Caco-2 (cell line): Measurements from ENCODE around the gene GRK3. TPM values are rescaled to one million over a fixed set of nuclear protein-coding genes. Genes with fewer than 3 reads are reported as not detected.

Source experiments
- BruUV-seq: library from RNA; stranded (reverse); fragments of 400-500 nt; replicated peaks from 2 replicates; lab custom pipeline; 2021; lab: Mats Ljungman, UMichigan
- CTCF ChIA-PET: fragments of 300-600 bp; sonication (Branson Sonifier 250); formaldehyde crosslinking; loops from one replicate; lab custom pipeline; 2022; ENCODE audit warnings: antibody characterized with exemption; lab: Charles Lee
- POLR2A ChIA-PET: fragments of 300-600 bp; sonication (Branson Sonifier 250); formaldehyde crosslinking; loops from one replicate; lab custom pipeline; 2022; ENCODE audit warnings: antibody characterized with exemption; lab: Charles Lee
- DNase-seq, 2 experiments: peaks; one replicate each; pipeline versions ENCODE4 v3.0.0 to v3.0.0-alpha.2; 2020 to 2022
- H3K27me3 ChIP-seq: replicated peaks from 2 replicates; pipeline ENCODE4 v1.6.0; 2011; ENCODE audit warnings: low read length; ENCODE audit not compliant: control insufficient read depth, insufficient read depth
- H3K36me3 ChIP-seq: 2 replicates; pipeline ENCODE4 v1.5.1; 2011; ENCODE audit warnings: low read length; ENCODE audit not compliant: control insufficient read depth, insufficient read depth
- H3K4me1 ChIP-seq: fragments of 250-450 bp; sonication (Bioruptor Pico); 2 replicates; pipeline ENCODE4 v1.5.1; 2020; ENCODE audit warnings: mild to moderate bottlenecking
- H3K4me3 ChIP-seq: 2 replicates; pipeline ENCODE4 v1.5.1; 2011; ENCODE audit warnings: low read depth, mild to moderate bottlenecking, control low read depth, low read length
- H3K9me3 ChIP-seq: fragments of 250-450 bp; sonication (Bioruptor Pico); 2 replicates; pipeline ENCODE4 v1.5.1; 2020; ENCODE audit warnings: mild to moderate bottlenecking, moderate library complexity
- H3K27ac Mint-ChIP-seq: one replicate; pipeline ENCODE4 v1.8.0; 2022; ENCODE audit warnings: mixed read lengths; ENCODE audit not compliant: unreplicated experiment
- H3K27me3 Mint-ChIP-seq: one replicate; pipeline ENCODE4 v1.8.0; 2022; ENCODE audit warnings: mixed read lengths; ENCODE audit not compliant: insufficient read depth, unreplicated experiment
- H3K36me3 Mint-ChIP-seq: one replicate; pipeline ENCODE4 v1.8.0; 2022; ENCODE audit warnings: mild to moderate bottlenecking, mixed read lengths; ENCODE audit not compliant: insufficient read depth, unreplicated experiment
- H3K4me1 Mint-ChIP-seq: one replicate; pipeline ENCODE4 v1.8.0; 2022; ENCODE audit warnings: low read depth, mixed read lengths; ENCODE audit not compliant: unreplicated experiment
- H3K4me3 Mint-ChIP-seq: one replicate; pipeline ENCODE4 v1.8.0; 2022; ENCODE audit warnings: mild to moderate bottlenecking, moderate library complexity, mixed read lengths; ENCODE audit not compliant: unreplicated experiment
- H3K9me3 Mint-ChIP-seq: one replicate; pipeline ENCODE4 v1.8.0; 2022; ENCODE audit warnings: mixed read lengths; ENCODE audit not compliant: unreplicated experiment
- intact Hi-C: fragments of 100-400 bp; cut with micrococcal nuclease; formaldehyde crosslinking; loops from one replicate; pipeline ENCODE4 v1.10.0; 2022; ENCODE audit not compliant: unreplicated experiment
- total RNA-seq: library from RNA; stranded (reverse); gene quantifications from 2 replicates; pipeline ENCODE4 v1.2.3, GENCODE V29; 2022
- TF ChIP-seq, protein P1 (sequence below), 2 experiments: fragments of 200-600 bp in 1 of 2; IDR thresholded peaks; 1 replicate in 1 of 2; 2 replicates in 1 of 2; pipeline versions ENCODE4 v1.5.1 to v1.8.0; 2011 to 2022; ENCODE audit warnings: antibody characterized with exemption in 1 of 2, control low read depth in 1 of 2, inconsistent platforms in 1 of 2, low read depth in 1 of 2, low read length in 1 of 2, mild to moderate bottlenecking in 1 of 2, moderate library complexity in 1 of 2; ENCODE audit not compliant: insufficient read depth in 1 of 2, severe bottlenecking in 1 of 2, unreplicated experiment in 1 of 2

GRK3 gene
- total RNA-seq, 1 experiment from 2014 or later: 9.7 TPM

DNA sequence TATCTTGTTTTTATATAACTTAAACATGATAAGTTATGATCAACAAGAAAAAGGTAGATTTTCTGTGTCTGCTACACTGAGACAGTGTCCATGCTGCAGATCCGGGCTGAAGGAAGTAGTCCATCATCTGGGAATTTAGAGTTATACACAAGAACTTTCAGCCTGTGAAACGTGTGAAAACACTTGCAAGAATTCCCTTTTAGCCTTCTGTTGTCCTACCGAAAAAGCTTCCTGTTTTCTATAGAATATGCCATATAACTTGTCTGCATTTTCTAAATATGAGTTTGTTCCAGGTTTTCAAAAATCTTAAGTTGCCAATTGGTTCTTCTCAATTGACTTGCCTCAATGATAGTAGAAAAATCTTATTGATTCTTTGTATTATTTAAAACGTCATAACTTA, 113.2 kb downstream of the GRK3 start:
- DNase-seq: no peak
- H3K36me3 Mint-ChIP-seq: no peaks in the 10 kb centered on the region
- no peaks in the 10 kb centered on the region for H3K27me3 Mint-ChIP-seq
- TF ChIP-seq, protein P1, sequence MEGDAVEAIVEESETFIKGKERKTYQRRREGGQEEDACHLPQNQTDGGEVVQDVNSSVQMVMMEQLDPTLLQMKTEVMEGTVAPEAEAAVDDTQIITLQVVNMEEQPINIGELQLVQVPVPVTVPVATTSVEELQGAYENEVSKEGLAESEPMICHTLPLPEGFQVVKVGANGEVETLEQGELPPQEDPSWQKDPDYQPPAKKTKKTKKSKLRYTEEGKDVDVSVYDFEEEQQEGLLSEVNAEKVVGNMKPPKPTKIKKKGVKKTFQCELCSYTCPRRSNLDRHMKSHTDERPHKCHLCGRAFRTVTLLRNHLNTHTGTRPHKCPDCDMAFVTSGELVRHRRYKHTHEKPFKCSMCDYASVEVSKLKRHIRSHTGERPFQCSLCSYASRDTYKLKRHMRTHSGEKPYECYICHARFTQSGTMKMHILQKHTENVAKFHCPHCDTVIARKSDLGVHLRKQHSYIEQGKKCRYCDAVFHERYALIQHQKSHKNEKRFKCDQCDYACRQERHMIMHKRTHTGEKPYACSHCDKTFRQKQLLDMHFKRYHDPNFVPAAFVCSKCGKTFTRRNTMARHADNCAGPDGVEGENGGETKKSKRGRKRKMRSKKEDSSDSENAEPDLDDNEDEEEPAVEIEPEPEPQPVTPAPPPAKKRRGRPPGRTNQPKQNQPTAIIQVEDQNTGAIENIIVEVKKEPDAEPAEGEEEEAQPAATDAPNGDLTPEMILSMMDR (IDR thresholded peaks at IDR 0.05; ENCODE audit: insufficient read depth in 1 of 2, low read depth in 1 of 2, low read length in 1 of 2, severe bottlenecking in 1 of 2, unreplicated experiment in 1 of 2): no peak
- Histone ChIP-seq H3K27me3 (no peaks in the 10 kb centered on the region), H3K9me3 (no peaks in the 10 kb centered on the region), H3K36me3 (no peaks in the 10 kb centered on the region), H3K4me3 (no peak overlapping the region), H3K4me1 (no peaks in the 10 kb centered on the region)
- H3K4me3 Mint-ChIP-seq: no peak overlapping the region
- ChIA-PET CTCF (no interaction called here), POLR2A (no interaction called here)
- H3K4me1 Mint-ChIP-seq: no peaks in the 10 kb centered on the region
- H3K27ac Mint-ChIP-seq: no peak overlapping the region
- intact Hi-C loops: no loop called here
- BruUV-seq: no TSS peak
- no peaks in the 10 kb centered on the region for H3K9me3 Mint-ChIP-seq

- no peaks in the 10 kb centered on the region; the same call in 1 of the 2 replicates for H3K9me3 ChIP-seq
- H3K36me3 Mint-ChIP-seq: no peaks in the 10 kb centered on the region
- H3K27me3 Mint-ChIP-seq: no peaks in the 10 kb centered on the region
- ChIA-PET CTCF (no interaction called here), POLR2A (no interaction called here)
- no peak overlapping the region for H3K4me3 Mint-ChIP-seq
- intact Hi-C loops: no loop called here
- H3K36me3 ChIP-seq: no peaks in the 10 kb centered on the region
- H3K4me1 ChIP-seq: no peaks in the 10 kb centered on the region
- H3K4me3 ChIP-seq: no peak overlapping the region
- no peaks in the 10 kb centered on the region for H3K27me3 ChIP-seq
- no peaks in the 10 kb centered on the region for H3K9me3 Mint-ChIP-seq
- H3K27ac Mint-ChIP-seq: no peak overlapping the region
- no TSS peak for BruUV-seq
- TF ChIP-seq, protein P1 (IDR thresholded peaks at IDR 0.05; ENCODE audit: insufficient read depth in 1 of 2, low read depth in 1 of 2, low read length in 1 of 2, severe bottlenecking in 1 of 2, unreplicated experiment in 1 of 2): no peak
- DNase-seq: no peak
- no peaks in the 10 kb centered on the region for H3K4me1 Mint-ChIP-seq
Measured at GRCh38 chr22:25680051-25680450, 115.6 kb downstream of the GRK3 start.

GRCh38 chr22:25680956-25681355, 116.5 kb downstream of the GRK3 start:
- no TSS peak for BruUV-seq
- ChIA-PET POLR2A (no interaction called here), CTCF (no interaction called here)
- Mint-ChIP-seq H3K36me3 (no peaks in the 10 kb centered on the region), H3K9me3 (no peaks in the 10 kb centered on the region), H3K27me3 (no peaks in the 10 kb centered on the region), H3K4me3 (no peak overlapping the region), H3K27ac (no peak overlapping the region), H3K4me1 (no peaks in the 10 kb centered on the region)
- TF ChIP-seq, protein P1 (IDR thresholded peaks at IDR 0.05; ENCODE audit: insufficient read depth in 1 of 2, low read depth in 1 of 2, low read length in 1 of 2, severe bottlenecking in 1 of 2, unreplicated experiment in 1 of 2): no peak
- DNase-seq: no peak
- Histone ChIP-seq H3K4me3 (no peak overlapping the region), H3K27me3 (no peaks in the 10 kb centered on the region), H3K4me1 (no peaks in the 10 kb centered on the region), H3K36me3 (no peaks in the 10 kb centered on the region), H3K9me3 (no peaks in the 10 kb centered on the region; the same call in 1 of the 2 replicates)
- intact Hi-C loops: no loop called here
